ENCODE data around the gene DGAT2.

DGAT2 gene

GRCh38 chr11:75773595-75774353 lies 5.2 kb downstream of the DGAT2 start:
- Histone ChIP-seq H2AFZ (ENCODE audit: low read depth, low read length, severe bottlenecking) (no peak overlapping the region), H4K20me1 (ENCODE audit: low read depth, low read length) (no peaks in the 10 kb centered on the region), H3K4me3 (ENCODE audit: insufficient read depth, low read length, poor library complexity, severe bottlenecking) (no peak overlapping the region), H3F3A (ENCODE audit: insufficient read depth) (no peaks in the 10 kb centered on the region), H3K4me2 (ENCODE audit: low read depth, low read length, poor library complexity, severe bottlenecking) (no peak overlapping the region), H3K27me3 (ENCODE audit: low read length) (no peaks in the 10 kb centered on the region), H3K9me3 (ENCODE audit: insufficient read depth, low read length) (no peaks in the 10 kb centered on the region), H3K9ac (ENCODE audit: low read length) (no peak overlapping the region), H3K27ac (ENCODE audit: low read depth, low read length) (no peak overlapping the region), H3K36me3 (ENCODE audit: low read length) (no peaks in the 10 kb centered on the region), H3K9me2 (replicated peaks; ENCODE audit: insufficient read depth, low read length) (no peaks in the 10 kb centered on the region), H3K79me2 (ENCODE audit: insufficient read depth, low read length) (no peaks in the 10 kb centered on the region)
- TF ChIP-seq EZH2phosphoT487 (conservative IDR thresholded peaks at IDR 0.05; ENCODE audit: low read length): no peak
- no peak for TF ChIP-seq CTCF (IDR thresholded peaks at IDR 0.05; ENCODE audit: insufficient read depth, low read length, poor library complexity, severe bottlenecking)

- Histone ChIP-seq H3F3A (ENCODE audit: insufficient read depth) (no peaks in the 10 kb centered on the region), H3K9me2 (replicated peaks; ENCODE audit: insufficient read depth, low read length) (no peaks in the 10 kb centered on the region), H3K9me3 (ENCODE audit: insufficient read depth, low read length) (no peaks in the 10 kb centered on the region), H3K79me2 (ENCODE audit: insufficient read depth, low read length) (no peaks in the 10 kb centered on the region), H3K36me3 (ENCODE audit: low read length) (no peaks in the 10 kb centered on the region), H3K4me3 (ENCODE audit: insufficient read depth, low read length, poor library complexity, severe bottlenecking) (no peak overlapping the region), H3K9ac (ENCODE audit: low read length) (no peak overlapping the region), H3K4me2 (ENCODE audit: low read depth, low read length, poor library complexity, severe bottlenecking) (no peak overlapping the region), H4K20me1 (ENCODE audit: low read depth, low read length) (no peaks in the 10 kb centered on the region), H2AFZ (ENCODE audit: low read depth, low read length, severe bottlenecking) (no peak overlapping the region), H3K27me3 (ENCODE audit: low read length) (no peaks in the 10 kb centered on the region), H3K27ac (ENCODE audit: low read depth, low read length) (no peak overlapping the region)
- no peak for TF ChIP-seq CTCF (IDR thresholded peaks at IDR 0.05; ENCODE audit: insufficient read depth, low read length, poor library complexity, severe bottlenecking)
- no peak for TF ChIP-seq EZH2phosphoT487 (conservative IDR thresholded peaks at IDR 0.05; ENCODE audit: low read length)
Measured at GRCh38 chr11:75775056-75775455, 6.5 kb downstream of the DGAT2 start.

GRCh38 chr11:75776546-75776945 lies 8.0 kb downstream of the DGAT2 start:
- Histone ChIP-seq H3K79me2 (ENCODE audit: insufficient read depth, low read length) (no peaks in the 10 kb centered on the region), H3K9me3 (ENCODE audit: insufficient read depth, low read length) (no peaks in the 10 kb centered on the region), H2AFZ (ENCODE audit: low read depth, low read length, severe bottlenecking) (no peak overlapping the region), H3K9me2 (replicated peaks; ENCODE audit: insufficient read depth, low read length) (no peaks in the 10 kb centered on the region), H3K4me3 (ENCODE audit: insufficient read depth, low read length, poor library complexity, severe bottlenecking) (no peak overlapping the region), H3K27ac (ENCODE audit: low read depth, low read length) (no peak overlapping the region), H3K27me3 (ENCODE audit: low read length) (no peaks in the 10 kb centered on the region), H3K36me3 (ENCODE audit: low read length) (no peaks in the 10 kb centered on the region), H3K4me2 (ENCODE audit: low read depth, low read length, poor library complexity, severe bottlenecking) (no peak overlapping the region), H3K9ac (ENCODE audit: low read length) (no peak overlapping the region), H3F3A (ENCODE audit: insufficient read depth) (no peaks in the 10 kb centered on the region), H4K20me1 (ENCODE audit: low read depth, low read length) (no peaks in the 10 kb centered on the region)
- no peak for TF ChIP-seq EZH2phosphoT487 (conservative IDR thresholded peaks at IDR 0.05; ENCODE audit: low read length)
- TF ChIP-seq CTCF (IDR thresholded peaks at IDR 0.05; ENCODE audit: insufficient read depth, low read length, poor library complexity, severe bottlenecking): no peak

All from SU-DHL-6 (cell line).